ENCODE data around the gene PITPNC1.

DNA sequence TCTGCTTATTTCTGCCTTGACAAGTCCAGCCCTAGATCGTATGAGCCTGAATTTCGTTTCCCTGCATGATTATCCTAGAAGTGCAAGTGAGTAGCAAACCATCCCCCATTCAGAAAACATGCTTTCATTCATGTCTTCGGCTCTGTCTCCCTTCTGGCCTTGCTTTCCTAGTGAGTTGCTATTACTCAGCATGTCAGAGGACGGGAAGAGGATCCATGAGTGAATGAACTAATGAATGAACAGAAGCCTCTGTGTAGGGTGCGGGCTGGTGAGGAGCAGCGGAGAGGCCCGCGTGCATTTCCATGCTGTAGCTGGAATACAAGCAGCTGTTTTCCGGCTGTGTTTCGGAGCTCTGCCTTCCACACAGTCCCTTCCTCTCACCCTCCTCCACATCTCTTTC, 184.9 kb downstream of the PITPNC1 start:
- TF ChIP-seq POLR2A (IDR thresholded peaks at IDR 0.05), result no peak
- TF ChIP-seq CTCF (IDR thresholded peaks at IDR 0.05), result no peak
- TF ChIP-seq POLR2AphosphoS5 (IDR thresholded peaks at IDR 0.05), result no peak

All from upper lobe of left lung (tissue), 4 donors.